ENCODE data around the gene SF3B3. TPM values are rescaled to one million over a fixed set of nuclear protein-coding genes. Genes with fewer than 3 reads are reported as not detected.

Gene SF3B3
- total and polyA plus RNA-seq, 4 donors: 73.7 to 242 (median 101) TPM

- Histone ChIP-seq H3K27me3 (ENCODE audit: control insufficient read depth in 3 of 3, insufficient read depth in 3 of 3, low read length in 2 of 3) (no peaks in the 10 kb centered on the region), H3K9ac (ENCODE audit: insufficient read depth in 1 of 2, low read length in 2 of 2) (no peak overlapping the region), H3K4me3 (no peak overlapping the region), H3K36me3 (ENCODE audit: control insufficient read depth in 4 of 4, insufficient read depth in 4 of 4, low read length in 4 of 4) (peaks cover 13 to 50% (median 29%) of the 10 kb centered on the region in 4 donors), H3K27ac (ENCODE audit: low read depth in 1 of 2, low read length in 1 of 2) (no peak overlapping the region), H3K9me3 (ENCODE audit: control insufficient read depth in 4 of 4, insufficient read depth in 3 of 4, low read length in 3 of 4) (peaks cover 0 to 2% (median 0%) of the 10 kb centered on the region in 4 donors), H3K4me1 (ENCODE audit: control insufficient read depth in 5 of 5, insufficient read depth in 5 of 5, low read length in 5 of 5) (peaks cover 0 to 2% (median 0%) of the 10 kb centered on the region in 5 donors)
- TF ChIP-seq CTCF (IDR thresholded peaks at IDR 0.05; ENCODE audit: control extremely low read depth, extremely low read depth): no peak
- no peak for ATAC-seq (ENCODE audit: insufficient read depth, low FRiP score)
- DNase-seq: no peak
- 70 to 79% methylated on average over 5 of the region's 5 CpGs for WGBS, 2 donors
Observed at GRCh38 chr16:70494202-70494770, 29.3 kb upstream of the SF3B3 start.

DNA sequence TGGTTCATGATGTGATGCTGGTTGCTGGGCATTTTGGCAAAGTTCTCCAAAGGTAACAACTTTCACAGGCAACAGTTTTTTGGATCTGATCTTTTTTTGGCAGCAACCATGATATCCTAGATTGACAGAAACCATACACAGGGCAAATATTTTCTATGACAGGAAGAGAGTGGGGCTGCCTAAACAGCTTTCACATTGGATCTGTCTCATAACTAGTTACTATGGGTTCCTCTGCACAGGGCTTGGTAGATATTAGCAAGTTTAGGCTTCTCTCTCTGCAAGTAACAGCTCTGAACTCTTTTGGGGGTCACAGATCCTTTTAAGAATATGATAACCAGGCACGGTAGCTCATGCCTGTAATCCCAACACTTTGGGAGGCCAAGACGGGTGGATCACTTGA, 28.8 kb upstream of the SF3B3 start:
- H3K27me3 ChIP-seq (ENCODE audit: control insufficient read depth in 3 of 3, insufficient read depth in 3 of 3, low read length in 2 of 3): no peaks in the 10 kb centered on the region
- no peak for TF ChIP-seq CTCF (IDR thresholded peaks at IDR 0.05; ENCODE audit: control extremely low read depth, extremely low read depth)
- no peak overlapping the region for H3K9ac ChIP-seq (ENCODE audit: insufficient read depth in 1 of 2, low read length in 2 of 2)
- H3K9me3 ChIP-seq (ENCODE audit: control insufficient read depth in 4 of 4, insufficient read depth in 3 of 4, low read length in 3 of 4): peaks cover 0 to 2% (median 0%) of the 10 kb centered on the region in 4 donors
- peaks cover 14 to 50% (median 29%) of the 10 kb centered on the region in 4 donors for H3K36me3 ChIP-seq (ENCODE audit: control insufficient read depth in 4 of 4, insufficient read depth in 4 of 4, low read length in 4 of 4)
- ATAC-seq (ENCODE audit: insufficient read depth, low FRiP score) (no peak), DNase-seq (no peak)
- H3K4me3 ChIP-seq: no peak overlapping the region
- H3K4me1 ChIP-seq (ENCODE audit: control insufficient read depth in 5 of 5, insufficient read depth in 5 of 5, low read length in 5 of 5): peaks cover 0 to 2% (median 0%) of the 10 kb centered on the region in 5 donors
- no peak overlapping the region for H3K27ac ChIP-seq (ENCODE audit: low read depth in 1 of 2, low read length in 1 of 2)
- 96 to 97% methylated on average over 2 of the region's 2 CpGs for WGBS, 2 donors

DNA sequence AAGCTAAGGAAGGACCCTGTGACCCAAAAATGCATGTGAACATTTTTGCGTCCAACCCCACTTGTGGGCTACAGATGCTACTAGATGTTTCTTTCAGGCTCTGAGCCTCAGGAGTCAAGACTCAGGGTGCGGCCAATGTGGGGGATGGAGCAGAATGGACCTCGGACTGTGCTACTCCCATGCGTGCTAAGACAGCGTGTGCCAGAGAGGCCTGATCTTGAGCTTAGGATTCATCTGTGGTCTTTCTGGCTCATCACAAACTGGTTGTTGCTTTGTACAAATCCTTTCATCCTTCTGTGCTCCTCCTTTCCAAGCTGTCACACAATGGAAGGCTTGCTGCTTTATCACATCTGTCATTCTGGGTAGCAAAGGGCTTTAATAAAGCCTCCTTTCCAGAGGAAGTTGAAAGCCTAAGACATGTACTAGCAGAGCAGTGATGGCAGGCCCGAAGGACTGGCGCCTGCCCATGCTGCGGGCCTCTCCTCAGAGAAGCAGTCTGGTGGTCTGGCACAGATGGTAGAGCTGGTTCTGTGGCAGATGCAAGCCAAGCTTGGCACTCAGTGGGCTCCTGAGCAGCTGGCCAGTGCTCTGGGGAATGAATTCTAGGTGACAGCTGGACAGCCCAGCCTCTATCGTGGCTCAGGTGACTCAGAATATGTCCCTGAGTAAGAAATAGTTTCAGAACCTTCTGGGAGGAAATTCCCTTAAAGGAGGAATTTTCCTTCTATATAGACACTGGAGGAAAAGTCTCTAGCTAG, 28.0 kb upstream of the SF3B3 start:
- no peak for DNase-seq

More for the DNA sequence above, 28.0 kb upstream of the SF3B3 start:
- H3K4me1 ChIP-seq (ENCODE audit: control insufficient read depth in 5 of 5, insufficient read depth in 5 of 5, low read length in 5 of 5): no peaks in the 10 kb centered on the region
- H3K4me3 ChIP-seq: no peak overlapping the region
- no peaks in the 10 kb centered on the region for H3K27me3 ChIP-seq (ENCODE audit: control insufficient read depth in 3 of 3, insufficient read depth in 3 of 3, low read length in 2 of 3)
- peaks cover 14 to 47% (median 28%) of the 10 kb centered on the region in 4 donors for H3K36me3 ChIP-seq (ENCODE audit: control insufficient read depth in 4 of 4, insufficient read depth in 4 of 4, low read length in 4 of 4)
- TF ChIP-seq CTCF (IDR thresholded peaks at IDR 0.05; ENCODE audit: control extremely low read depth, extremely low read depth): no peak
- 94 to 97% methylated on average over 9 of the region's 9 CpGs for WGBS, 2 donors
- ATAC-seq (ENCODE audit: insufficient read depth, low FRiP score): no peak
- no peak overlapping the region for H3K27ac ChIP-seq (ENCODE audit: low read depth in 1 of 2, low read length in 1 of 2)
- H3K9ac ChIP-seq (ENCODE audit: insufficient read depth in 1 of 2, low read length in 2 of 2): no peak overlapping the region
- peaks cover 0 to 2% (median 0%) of the 10 kb centered on the region in 4 donors for H3K9me3 ChIP-seq (ENCODE audit: control insufficient read depth in 4 of 4, insufficient read depth in 3 of 4, low read length in 3 of 4)
